Neural progenitor cell (in vitro differentiated cells): ENCODE data around the gene LMF1. TPM values are rescaled to one million over a fixed set of nuclear protein-coding genes. Genes with fewer than 3 reads are reported as not detected.

Source experiments
- DNase-seq: peaks from one replicate; pipeline ENCODE4 v3.0.0-alpha.2; 2016; ENCODE audit warnings: low spot score
- H2AFZ ChIP-seq: fragments of 200-600 bp; sonication (generic); replicated peaks from 2 replicates; pipeline ENCODE4 v1.6.1; 2016; ENCODE audit warnings: antibody characterized with exemption
- H3F3A ChIP-seq: fragments of 200-600 bp; sonication (generic); 2 replicates; pipeline ENCODE4 v1.6.1; 2016; ENCODE audit warnings: antibody characterized with exemption, low read depth
- H3K27ac ChIP-seq: fragments of 200-600 bp; sonication (generic); 2 replicates; pipeline ENCODE4 v1.5.1; 2016; ENCODE audit warnings: mild to moderate bottlenecking
- H3K27me3 ChIP-seq: fragments of 200-600 bp; sonication (generic); 2 replicates; pipeline ENCODE4 v1.6.1; 2016; ENCODE audit warnings: mild to moderate bottlenecking, moderate library complexity
- H3K36me3 ChIP-seq: fragments of 200-600 bp; sonication (generic); 2 replicates; pipeline ENCODE4 v1.5.1; 2016
- H3K4me1 ChIP-seq: fragments of 200-600 bp; sonication (generic); 2 replicates; pipeline ENCODE4 v1.6.1; 2016; ENCODE audit warnings: mixed run types
- H3K4me2 ChIP-seq: fragments of 200-600 bp; sonication (generic); 2 replicates; pipeline ENCODE4 v1.6.1; 2016
- H3K4me3 ChIP-seq: fragments of 200-600 bp; sonication (generic); 2 replicates; pipeline ENCODE4 v1.5.1; 2016
- H3K79me2 ChIP-seq: fragments of 200-600 bp; sonication (generic); 2 replicates; pipeline ENCODE4 v1.6.1; 2016; ENCODE audit warnings: low read depth
- H3K9ac ChIP-seq: fragments of 200-600 bp; sonication (generic); 2 replicates; pipeline ENCODE4 v1.6.1; 2016
- H3K9me3 ChIP-seq: fragments of 200-600 bp; sonication (generic); 2 replicates; pipeline ENCODE4 v1.5.1; 2016; ENCODE audit warnings: low read depth
- H4K20me1 ChIP-seq: fragments of 200-600 bp; sonication (generic); 2 replicates; pipeline ENCODE4 v1.6.1; 2016; ENCODE audit warnings: low read depth
- H3K27ac Mint-ChIP-seq: 3 replicates; pipeline ENCODE4 v1.8.0; 2021; ENCODE audit warnings: mixed read lengths
- H3K27me3 Mint-ChIP-seq: 2 replicates; pipeline ENCODE4 v1.8.0; 2022; ENCODE audit warnings: low read depth, mild to moderate bottlenecking, inconsistent platforms, moderate library complexity, mixed read lengths; ENCODE audit not compliant: insufficient read depth
- H3K36me3 Mint-ChIP-seq: 3 replicates; pipeline ENCODE4 v1.8.0; 2021; ENCODE audit warnings: mixed read lengths
- H3K4me1 Mint-ChIP-seq: 3 replicates; pipeline ENCODE4 v1.8.0; 2021; ENCODE audit warnings: mixed read lengths
- H3K4me3 Mint-ChIP-seq: 3 replicates; pipeline ENCODE4 v1.8.0; 2021; ENCODE audit warnings: mild to moderate bottlenecking, moderate library complexity, mixed read lengths
- H3K9me3 Mint-ChIP-seq: 3 replicates; pipeline ENCODE4 v1.8.0; 2020; ENCODE audit warnings: mixed read lengths
- CTCF ChIP-seq: fragments of 200-600 bp; sonication (generic); IDR thresholded peaks from 2 replicates; pipeline ENCODE4 v1.5.1; 2017; ENCODE audit warnings: antibody characterized with exemption, mild to moderate bottlenecking
- EZH2 ChIP-seq: fragments of 200-600 bp; sonication (generic); IDR thresholded peaks from 2 replicates; pipeline ENCODE4 v1.6.1; 2017; ENCODE audit warnings: antibody characterized with exemption, mild to moderate bottlenecking, moderate library complexity
- EZH2phosphoT487 ChIP-seq: fragments of 200-600 bp; sonication (generic); IDR thresholded peaks from 2 replicates; pipeline ENCODE4 v1.6.1; 2017; ENCODE audit warnings: antibody characterized with exemption
- total RNA-seq: library from RNA; depleted of rRNA; stranded (reverse); fragments of >200 nt; gene quantifications from 2 replicates; pipeline ENCODE4 v1.2.3, GENCODE V29; 2015; ENCODE audit warnings: low replicate concordance

LMF1 gene
- total RNA-seq, 1 donor from 2014 or later, result 3.4 TPM

GRCh38 chr16:856811-857210 is 114.0 kb downstream of the LMF1 start:
- DNase-seq, result no peak
- Histone ChIP-seq H3K9ac (no peak overlapping the region), H3F3A (no peaks in the 10 kb centered on the region), H3K36me3 (no peaks in the 10 kb centered on the region), H3K4me2 (no peak overlapping the region), H4K20me1 (no peaks in the 10 kb centered on the region), H3K79me2 (no peaks in the 10 kb centered on the region), H3K4me1 (no peaks in the 10 kb centered on the region), H2AFZ (no peak overlapping the region), H3K4me3 (no peak overlapping the region), H3K27me3 (no peaks in the 10 kb centered on the region), H3K9me3 (no peaks in the 10 kb centered on the region), H3K27ac (no peak overlapping the region)
- no peak overlapping the region for H3K27ac Mint-ChIP-seq
- H3K4me3 Mint-ChIP-seq, result no peak overlapping the region
- H3K36me3 Mint-ChIP-seq, result peaks cover 22% of the 10 kb centered on the region
- H3K4me1 Mint-ChIP-seq, result no peaks in the 10 kb centered on the region
- H3K9me3 Mint-ChIP-seq, result peaks cover 32% of the 10 kb centered on the region
- peaks cover 17% of the 10 kb centered on the region for H3K27me3 Mint-ChIP-seq
- TF ChIP-seq CTCF, result no peak
- TF ChIP-seq EZH2phosphoT487, result no peak
- TF ChIP-seq EZH2, result no peak

GRCh38 chr16:856101-856500 is 114.7 kb downstream of the LMF1 start:
- no peak for TF ChIP-seq EZH2
- TF ChIP-seq CTCF, result no peak
- TF ChIP-seq EZH2phosphoT487, result no peak
- no peak overlapping the region for H2AFZ ChIP-seq
- H3K4me1 ChIP-seq, result no peaks in the 10 kb centered on the region
- no peaks in the 10 kb centered on the region for H4K20me1 ChIP-seq
- Mint-ChIP-seq H3K27ac (no peak overlapping the region), H3K4me1 (no peaks in the 10 kb centered on the region), H3K4me3 (no peak overlapping the region), H3K36me3 (peaks cover 18% of the 10 kb centered on the region), H3K9me3 (peaks cover 32% of the 10 kb centered on the region), H3K27me3 (peaks cover 17% of the 10 kb centered on the region)
- no peak overlapping the region for H3K9ac ChIP-seq
- H3K27ac ChIP-seq, result no peak overlapping the region
- no peak overlapping the region for H3K4me3 ChIP-seq
- no peaks in the 10 kb centered on the region for H3K36me3 ChIP-seq
- no peaks in the 10 kb centered on the region for H3K9me3 ChIP-seq
- no peaks in the 10 kb centered on the region for H3K79me2 ChIP-seq
- H3F3A ChIP-seq, result no peaks in the 10 kb centered on the region
- H3K27me3 ChIP-seq, result no peaks in the 10 kb centered on the region
- no peak for DNase-seq
- H3K4me2 ChIP-seq, result no peak overlapping the region

GRCh38 chr16:855471-855870 is 115.3 kb downstream of the LMF1 start:
- TF ChIP-seq CTCF, result no peak
- no peak for TF ChIP-seq EZH2phosphoT487
- TF ChIP-seq EZH2, result no peak
- peaks cover 17% of the 10 kb centered on the region for H3K36me3 Mint-ChIP-seq
- peaks cover 2% of the 10 kb centered on the region for H3K4me1 Mint-ChIP-seq
- DNase-seq, result no peak
- no peaks in the 10 kb centered on the region for H3K9me3 ChIP-seq
- H3K9me3 Mint-ChIP-seq, result peaks cover 32% of the 10 kb centered on the region
- no peaks in the 10 kb centered on the region for H3K27me3 ChIP-seq
- no peak overlapping the region for H3K4me3 Mint-ChIP-seq
- H3K27ac ChIP-seq, result no peak overlapping the region
- H3K27me3 Mint-ChIP-seq, result peaks cover 12% of the 10 kb centered on the region
- no peak overlapping the region for H3K4me3 ChIP-seq
- H3K27ac Mint-ChIP-seq, result no peak overlapping the region
- no peak overlapping the region for H3K9ac ChIP-seq
- no peaks in the 10 kb centered on the region for H3K36me3 ChIP-seq
- no peaks in the 10 kb centered on the region for H4K20me1 ChIP-seq
- H3K79me2 ChIP-seq, result no peaks in the 10 kb centered on the region
- no peak overlapping the region for H2AFZ ChIP-seq
- no peaks in the 10 kb centered on the region for H3K4me1 ChIP-seq
- no peak overlapping the region for H3K4me2 ChIP-seq
- no peaks in the 10 kb centered on the region for H3F3A ChIP-seq
